MCF 10A (cell line): ENCODE measurements around the gene PPP3CA. TPM values are rescaled to one million over a fixed set of nuclear protein-coding genes. Genes with fewer than 3 reads are reported as not detected.

Source experiments
- BruUV-seq: library from RNA; stranded (reverse); fragments of 400-500 nt; replicated peaks from 2 replicates; lab custom pipeline; 2021; lab: Mats Ljungman, UMichigan
- CTCF ChIA-PET: fragments of 300-600 bp; sonication (Branson Sonifier 250); formaldehyde crosslinking; extraction: SDS; loops from one replicate; lab custom pipeline; 2021; ENCODE audit warnings: antibody characterized with exemption, inconsistent platforms; lab: Yijun Ruan, JAX
- POLR2A ChIA-PET: fragments of 300-600, 350-650 bp; sonication (Branson Sonifier 250); formaldehyde crosslinking; extraction: SDS; loops from one replicate; lab custom pipeline; 2020; ENCODE audit warnings: antibody characterized with exemption, inconsistent platforms; lab: Yijun Ruan, JAX
- DNase-seq: peaks from one replicate; pipeline ENCODE4 v3.0.0-alpha.2; 2018; ENCODE audit not compliant: unreplicated experiment
- H3K27ac Mint-ChIP-seq: one replicate; pipeline ENCODE4 v1.8.0; 2022; ENCODE audit warnings: mild to moderate bottlenecking, low read depth, mixed read lengths; ENCODE audit not compliant: unreplicated experiment
- H3K27me3 Mint-ChIP-seq: one replicate; pipeline ENCODE4 v1.8.0; 2022; ENCODE audit warnings: mixed read lengths; ENCODE audit not compliant: insufficient read depth, unreplicated experiment
- H3K36me3 Mint-ChIP-seq: one replicate; pipeline ENCODE4 v1.8.0; 2022; ENCODE audit warnings: mild to moderate bottlenecking, moderate library complexity, mixed read lengths; ENCODE audit not compliant: insufficient read depth, unreplicated experiment
- H3K4me1 Mint-ChIP-seq: one replicate; pipeline ENCODE4 v1.8.0; 2022; ENCODE audit warnings: mixed read lengths; ENCODE audit not compliant: insufficient read depth, unreplicated experiment
- H3K4me3 Mint-ChIP-seq: one replicate; pipeline ENCODE4 v1.8.0; 2022; ENCODE audit warnings: mild to moderate bottlenecking, moderate library complexity, mixed read lengths; ENCODE audit not compliant: unreplicated experiment
- H3K9me3 Mint-ChIP-seq: one replicate; pipeline ENCODE4 v1.8.0; 2022; ENCODE audit warnings: mixed read lengths; ENCODE audit not compliant: unreplicated experiment
- CTCF ChIP-seq: fragments of 200-600 bp; IDR thresholded peaks from one replicate; pipeline ENCODE4 v1.8.0; 2022; ENCODE audit warnings: antibody characterized with exemption, mild to moderate bottlenecking; ENCODE audit not compliant: unreplicated experiment
- intact Hi-C: fragments of 100-400 bp; cut with micrococcal nuclease; formaldehyde crosslinking; loops from 2 replicates; pipeline ENCODE4 v1.14.1; 2022
- total RNA-seq: library from RNA; stranded (reverse); gene quantifications from 2 replicates; pipeline ENCODE4 v1.2.3, GENCODE V29; 2022

PPP3CA gene
- total RNA-seq, 1 experiment from 2014 or later = 73.0 TPM

GRCh38 chr4:101089168-101089567, 258.2 kb downstream of the PPP3CA start:
- TF ChIP-seq CTCF = no peak
- Mint-ChIP-seq H3K27ac (no peak overlapping the region), H3K4me3 (no peak overlapping the region), H3K36me3 (peaks cover 12% of the 10 kb centered on the region), H3K4me1 (peaks cover 14% of the 10 kb centered on the region), H3K27me3 (no peaks in the 10 kb centered on the region), H3K9me3 (no peaks in the 10 kb centered on the region)
- intact Hi-C loops = loop anchor here (10.0 kb wide), 1 partner anchor 256 kb away; the partner anchor contains the start of gene PPP3CA
- ChIA-PET POLR2A (interaction anchor here (0.7 to 1.4 kb wide), 3 partner anchors 10 to 61 kb away, joined by 3 to 4 read pairs (median 3); no protein-coding TSS in a partner anchor), CTCF (interaction anchor here (0.6 to 0.9 kb wide), 2 partner anchors 220 to 259 kb away, joined by 3 to 4 read pairs; no protein-coding TSS in a partner anchor)
- BruUV-seq = no TSS peak
- no peak for DNase-seq

GRCh38 chr4:101086801-101087586, 260.3 kb downstream of the PPP3CA start:
- no TSS peak for BruUV-seq
- TF ChIP-seq CTCF = peak; percentile 17
- Mint-ChIP-seq H3K4me3 (no peak overlapping the region), H3K27ac (no peak overlapping the region), H3K27me3 (no peaks in the 10 kb centered on the region), H3K36me3 (peaks cover 8% of the 10 kb centered on the region), H3K9me3 (no peaks in the 10 kb centered on the region), H3K4me1 (peaks cover 14% of the 10 kb centered on the region)
- intact Hi-C loops = loop anchor here (10.0 kb wide), 1 partner anchor 258 kb away; the partner anchor contains the start of gene PPP3CA
- DNase-seq = peak; percentile 18
- CTCF ChIA-PET = no interaction called here
- POLR2A ChIA-PET = no interaction called here

- ChIA-PET CTCF (no interaction called here), POLR2A (no interaction called here)
- TF ChIP-seq CTCF = no peak
- peaks cover 15% of the 10 kb centered on the region for H3K36me3 Mint-ChIP-seq
- no TSS peak for BruUV-seq
- intact Hi-C loops = loop anchor here (10.0 kb wide), 1 partner anchor 262 kb away; the partner anchor contains the start of gene PPP3CA
- H3K9me3 Mint-ChIP-seq = no peaks in the 10 kb centered on the region
- no peaks in the 10 kb centered on the region for H3K27me3 Mint-ChIP-seq
- no peak for DNase-seq
- no peak overlapping the region for H3K27ac Mint-ChIP-seq
- peaks cover 5% of the 10 kb centered on the region for H3K4me1 Mint-ChIP-seq
- H3K4me3 Mint-ChIP-seq = no peak overlapping the region
Observed at GRCh38 chr4:101083131-101083530, 264.2 kb downstream of the PPP3CA start.

- no peak for TF ChIP-seq CTCF
- peaks cover 5% of the 10 kb centered on the region for H3K4me1 Mint-ChIP-seq
- no peaks in the 10 kb centered on the region for H3K9me3 Mint-ChIP-seq
- CTCF ChIA-PET = interaction anchor here (0.6 kb wide), 2 partner anchors 1217 to 1779 kb away, joined by 3 read pairs; no protein-coding TSS in a partner anchor
- peak; percentile 56 for DNase-seq
- H3K27ac Mint-ChIP-seq = no peak overlapping the region
- peaks cover 15% of the 10 kb centered on the region for H3K36me3 Mint-ChIP-seq
- intact Hi-C loops = loop anchor here (10.0 kb wide), 1 partner anchor 263 kb away; the partner anchor contains the start of gene PPP3CA
- H3K4me3 Mint-ChIP-seq = no peak overlapping the region
- no TSS peak for BruUV-seq
- H3K27me3 Mint-ChIP-seq = no peaks in the 10 kb centered on the region
- POLR2A ChIA-PET = interaction anchor here (1.3 kb wide), 1 partner anchor 10 kb away, joined by 4 read pairs; no protein-coding TSS in a partner anchor
Observed at GRCh38 chr4:101081695-101082369, 265.5 kb downstream of the PPP3CA start.
